HT1080 (cell line): ENCODE results near the gene PSMA2. TPM values are rescaled to one million over a fixed set of nuclear protein-coding genes. Genes with fewer than 3 reads are reported as not detected.
A peak's percentile ranks its signal among the peaks of the same experiment; 100 is the strongest.

Source experiments
- DNase-seq: peaks from one replicate; pipeline ENCODE4 v3.0.0-alpha.2; 2015; ENCODE audit warnings: low read depth
- total RNA-seq: library from RNA; depleted of rRNA; stranded (reverse); fragments of >200 nt; shearing (Covaris generic); gene quantifications from 2 replicates; pipeline ENCODE4 v1.2.3, GENCODE V29; 2014

The PSMA2 gene
- total RNA-seq, 1 experiment from 2014 or later, result 79.8 TPM

DNA sequence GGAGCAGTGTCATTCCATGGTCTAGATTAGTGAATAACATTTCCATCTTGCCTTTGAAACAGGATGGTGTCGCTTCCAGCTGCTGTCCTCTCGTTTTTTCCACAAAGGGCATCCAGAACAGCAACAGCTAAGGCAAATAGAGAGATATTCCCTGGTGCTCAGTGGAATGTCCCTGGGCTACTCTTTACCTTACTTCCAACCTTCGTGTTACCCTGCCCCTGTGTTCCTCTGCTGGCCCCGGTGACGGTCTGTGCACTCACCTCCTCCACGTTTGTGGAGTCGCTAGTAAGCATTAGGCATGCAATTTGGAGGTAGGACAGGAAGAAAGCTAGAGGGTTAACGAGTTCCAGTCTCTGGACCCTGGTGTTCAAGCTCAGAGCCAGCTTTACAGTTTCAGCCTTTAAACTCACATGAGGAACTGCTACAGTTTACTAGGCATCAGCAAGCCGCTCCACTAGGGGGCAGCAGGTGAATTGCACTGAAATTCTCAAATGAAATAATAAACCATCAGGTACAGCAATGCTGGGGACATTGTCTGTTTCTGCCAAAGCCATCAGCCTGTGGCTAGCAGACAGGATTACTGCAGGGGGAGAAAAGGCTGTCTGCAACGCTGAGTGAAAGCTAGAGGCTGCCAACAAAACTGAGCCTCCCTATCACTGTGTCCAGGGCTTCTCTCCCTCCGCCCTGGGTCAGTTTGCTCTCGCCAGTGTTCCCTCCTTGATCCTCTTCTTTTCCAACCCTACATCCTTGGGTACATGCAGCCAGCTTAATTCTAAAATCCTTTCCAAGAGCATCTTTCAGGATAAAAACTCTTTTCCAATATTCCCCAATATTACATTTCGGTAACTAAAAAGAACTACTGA lies 9.2 kb upstream of the PSMA2 start:
- DNase-seq, result peak; percentile 50

DNA sequence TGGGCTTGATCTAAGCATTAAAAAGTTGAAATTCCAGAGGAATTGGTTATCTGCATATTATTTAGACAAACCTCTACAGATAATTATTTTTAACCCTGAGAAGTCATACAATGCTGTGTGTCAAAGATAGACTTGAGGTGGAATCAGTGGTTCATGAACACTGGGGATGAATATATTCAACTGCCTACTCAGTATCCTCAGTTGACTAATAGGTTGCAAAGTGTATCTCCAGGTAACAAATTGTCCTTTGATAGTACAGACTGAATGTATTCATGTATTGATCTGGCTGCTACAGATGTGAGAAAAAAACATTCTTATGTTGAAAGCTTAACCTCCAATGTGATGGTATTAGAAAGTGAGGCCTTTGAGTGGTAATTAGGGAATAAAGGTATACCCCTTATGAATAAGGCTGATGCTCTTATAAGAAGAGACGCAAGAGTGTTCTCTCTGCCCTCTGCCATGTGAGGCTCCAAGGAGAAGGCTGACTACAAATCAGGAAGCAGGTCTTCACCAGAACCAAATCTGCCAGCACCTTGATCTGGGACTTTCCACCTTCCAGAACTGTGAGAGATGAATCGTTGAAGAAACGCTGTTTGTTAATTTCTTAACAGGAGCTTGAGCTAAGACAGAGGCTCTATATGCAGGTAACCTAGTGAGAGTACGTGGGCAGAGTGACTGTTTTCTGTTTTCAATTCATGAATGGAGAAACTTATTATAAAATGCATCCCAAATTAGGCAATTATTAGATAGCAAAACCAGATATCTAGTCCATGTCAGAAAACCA lies 7.7 kb upstream of the PSMA2 start:
- no peak for DNase-seq

DNA sequence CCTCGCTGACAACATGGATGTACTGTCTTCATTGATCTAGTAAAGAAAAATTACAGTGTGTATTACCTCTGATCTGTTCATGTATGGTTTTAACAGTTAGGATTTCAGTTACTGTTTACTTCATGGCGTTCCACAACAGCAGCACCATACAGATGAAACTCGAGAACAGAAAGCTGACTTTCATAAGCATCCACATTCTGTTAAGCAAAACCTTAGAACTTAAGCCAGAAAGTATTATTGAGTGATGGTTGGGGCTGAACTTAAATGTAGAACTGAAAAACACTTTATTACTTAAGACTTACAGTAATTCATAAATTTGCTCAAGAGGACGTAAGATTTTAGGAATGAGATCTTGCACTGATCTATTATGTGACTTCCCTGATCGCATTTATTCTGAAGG lies 3.9 kb upstream of the PSMA2 start:
- no peak for DNase-seq

DNA sequence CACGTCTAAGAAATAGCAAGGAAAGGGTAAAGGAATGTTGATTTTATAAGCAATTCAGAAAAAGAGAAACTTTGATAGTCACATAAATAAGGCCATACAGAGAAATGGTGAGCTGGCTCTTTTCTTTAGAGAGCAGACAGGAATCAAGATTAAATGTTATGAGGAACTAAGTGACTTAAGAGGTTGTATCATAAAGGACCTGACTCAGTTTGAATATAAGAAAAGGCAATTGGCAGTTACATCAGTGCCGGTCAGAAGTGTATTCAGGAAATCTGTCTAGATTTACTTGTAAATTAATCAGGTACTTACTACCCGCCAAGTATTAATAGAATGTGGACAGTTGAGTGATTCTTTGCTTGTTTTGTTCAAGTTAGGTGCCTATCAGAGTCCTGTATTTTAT lies 2.3 kb upstream of the PSMA2 start:
- no peak for DNase-seq

DNA sequence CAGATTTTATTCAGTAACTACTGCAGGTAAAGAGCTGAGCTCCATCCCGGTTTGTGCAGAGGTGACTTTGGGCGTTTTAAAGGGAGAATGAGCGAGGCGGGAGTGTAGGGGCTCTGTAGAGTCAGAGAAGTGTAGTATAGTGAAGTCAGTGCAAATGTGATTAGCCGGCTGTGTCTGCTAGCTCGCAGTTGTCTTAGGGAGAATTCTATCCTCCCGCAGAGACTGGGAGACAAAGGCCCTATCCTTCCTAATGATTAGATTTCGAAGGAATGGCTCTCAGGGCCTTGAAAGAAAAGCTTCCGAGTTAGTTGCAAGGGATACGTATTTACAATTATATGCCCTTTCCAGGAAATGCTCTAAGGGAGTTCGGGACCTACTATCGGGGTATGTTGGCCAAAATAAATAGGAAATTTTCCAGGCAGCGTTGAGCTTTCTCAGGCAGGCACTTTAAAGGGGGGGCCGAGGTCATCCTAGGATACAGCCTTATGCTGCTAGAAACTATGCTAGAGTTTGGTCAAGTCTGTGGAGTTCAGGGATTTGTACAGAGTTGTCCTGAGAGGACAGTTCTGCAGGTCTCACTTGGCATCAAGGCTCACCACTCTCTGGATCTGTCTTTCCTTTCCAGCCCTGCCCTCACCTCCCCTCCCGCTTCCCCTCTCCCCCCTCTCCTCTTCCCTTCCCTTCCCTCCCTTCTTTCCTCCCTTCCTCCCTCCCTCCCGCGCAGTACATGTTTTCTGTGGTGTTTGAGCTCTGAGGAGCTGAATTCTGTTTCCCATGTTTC lies 1.0 kb upstream of the PSMA2 start:
- no peak for DNase-seq

DNA sequence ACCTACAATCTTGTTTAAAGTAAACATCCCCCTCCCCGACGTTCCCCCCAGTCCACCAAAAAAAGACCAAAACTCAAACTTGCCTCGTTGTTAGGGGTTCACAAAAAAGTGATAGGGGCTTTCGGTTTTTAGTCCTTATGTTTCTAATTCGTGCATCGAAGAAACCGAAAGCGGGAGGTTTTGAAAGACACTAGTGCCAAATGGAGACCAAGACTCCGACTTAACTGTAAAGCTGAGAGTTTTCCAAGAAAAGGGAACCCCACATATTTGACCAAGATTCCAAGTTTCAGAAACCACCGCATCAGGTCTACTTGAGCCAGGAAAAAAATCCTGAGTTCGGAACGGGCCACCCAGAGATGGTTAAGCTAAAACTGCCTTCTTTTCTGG lies 534 bp downstream of the PSMA2 start:
- DNase-seq, result no peak

DNA sequence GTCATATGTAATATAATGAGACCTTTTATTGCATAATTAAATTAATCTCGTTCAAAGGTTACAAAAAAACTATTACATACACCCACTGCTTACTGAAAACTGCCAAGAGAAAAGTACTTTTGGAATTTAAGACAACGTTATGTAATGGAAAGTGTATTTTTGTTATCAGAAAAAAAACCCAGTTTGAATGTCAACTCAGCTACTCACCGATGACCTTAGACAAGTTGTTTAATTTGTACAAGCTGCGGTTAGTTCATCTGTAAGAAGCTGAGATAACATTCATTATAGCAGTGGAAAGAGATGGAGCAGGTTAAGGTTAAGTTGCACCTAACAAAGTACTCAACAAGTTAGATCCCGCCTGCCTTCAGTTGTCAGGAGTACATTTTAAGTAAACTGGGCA lies 1.1 kb downstream of the PSMA2 start:
- no peak for DNase-seq

DNA sequence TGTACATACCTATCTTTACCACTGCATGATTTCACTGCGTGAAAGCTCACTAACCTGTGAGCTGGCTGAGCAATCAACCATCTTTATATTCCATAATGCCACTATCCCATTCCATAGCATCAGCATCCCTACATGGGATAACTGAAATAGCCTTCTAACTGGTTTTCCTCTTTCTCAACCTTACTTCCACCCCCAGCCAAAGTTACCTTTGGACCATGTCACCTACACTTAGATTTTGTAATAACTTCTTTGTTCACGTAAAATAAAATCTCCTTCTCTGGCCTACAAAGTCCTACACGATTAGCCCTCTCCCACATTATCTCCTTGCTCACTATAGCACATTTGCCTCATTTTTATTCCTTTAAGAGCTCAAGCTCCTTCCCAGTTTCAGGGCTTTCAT lies 2.5 kb downstream of the PSMA2 start:
- no peak for DNase-seq

DNA sequence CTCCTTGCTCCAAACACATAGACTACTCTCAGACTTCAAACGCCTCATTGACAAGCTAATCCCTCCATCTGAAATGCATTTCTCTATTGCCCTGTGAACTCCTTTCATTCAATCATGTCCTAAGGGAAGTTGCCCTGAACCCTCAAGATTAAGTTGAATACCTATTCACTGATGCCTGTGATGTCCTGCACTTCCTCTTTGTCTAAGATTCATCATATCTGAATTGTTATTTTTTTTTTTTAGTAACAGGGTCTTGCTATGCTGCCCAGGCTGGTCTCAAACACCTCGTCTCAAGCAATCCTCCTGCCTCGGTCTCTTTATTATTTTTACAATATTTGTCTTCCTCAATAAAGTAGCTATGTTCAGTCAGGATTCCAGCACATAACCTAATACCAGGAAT lies 3.2 kb downstream of the PSMA2 start:
- DNase-seq, result no peak

DNA sequence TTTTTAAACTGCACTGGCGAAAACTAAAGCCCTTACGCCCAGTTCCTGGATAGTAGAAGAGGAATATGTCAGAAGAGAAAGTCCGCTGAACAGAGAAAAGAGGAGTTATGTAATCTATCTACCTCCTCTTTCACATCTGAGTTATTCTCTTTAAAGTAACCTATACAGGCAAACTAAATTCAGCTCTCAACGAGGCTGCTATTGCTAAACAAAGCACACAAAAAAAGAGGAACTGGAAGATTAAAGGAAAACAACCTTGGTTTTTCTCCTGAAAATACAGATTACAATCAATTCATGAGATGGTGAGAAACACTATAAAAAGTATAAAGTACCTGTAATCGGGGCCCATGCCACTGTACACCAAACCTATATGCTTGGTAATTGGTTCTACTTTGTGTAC lies 5.8 kb downstream of the PSMA2 start:
- DNase-seq, result no peak

DNA sequence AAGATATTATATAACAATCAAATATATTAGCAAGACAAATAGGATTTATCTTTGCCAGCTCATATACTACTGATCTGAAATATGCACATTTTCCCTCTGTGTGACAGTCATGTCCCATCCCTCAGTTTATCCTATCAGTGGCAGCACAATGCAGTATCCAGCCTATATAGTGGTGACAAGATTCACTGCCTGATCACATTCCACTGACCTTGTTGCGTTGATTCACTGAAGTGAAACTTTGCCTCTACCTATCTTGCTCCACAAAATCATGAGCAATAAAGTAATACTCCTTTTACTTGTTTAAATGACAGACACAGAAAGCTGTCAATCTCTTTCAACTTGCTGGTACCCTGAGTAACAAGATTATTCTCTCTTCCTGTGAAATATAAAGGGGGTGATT lies 6.3 kb downstream of the PSMA2 start:
- no peak for DNase-seq

DNA sequence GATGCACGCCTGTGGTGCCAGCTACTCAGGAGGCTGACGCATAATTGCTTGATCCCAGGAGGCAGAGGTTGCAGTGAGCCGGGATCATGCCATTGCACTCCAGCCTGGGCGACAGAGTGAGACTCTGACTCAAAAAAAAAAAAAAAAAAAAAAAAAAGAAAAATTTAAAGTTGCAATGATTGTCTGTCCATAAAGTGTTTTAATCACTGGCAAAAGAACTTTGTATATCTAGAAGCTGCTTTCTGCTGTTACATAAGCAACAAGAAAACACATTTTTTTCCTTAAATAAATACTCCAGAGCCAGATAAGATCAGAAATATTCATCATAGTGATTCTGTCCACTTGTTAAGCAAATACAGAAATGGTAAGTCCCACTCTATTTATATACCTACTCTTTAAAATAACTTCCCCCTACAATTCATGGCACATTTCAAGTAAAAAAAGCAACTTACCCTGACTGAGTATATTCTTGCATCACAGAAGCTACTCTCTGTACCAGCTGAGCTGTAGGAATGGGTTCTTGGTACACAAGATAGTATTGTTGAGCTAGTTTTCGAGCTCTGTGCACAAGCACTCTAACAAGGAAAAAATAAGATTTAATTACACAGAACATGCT lies 7.6 kb downstream of the PSMA2 start:
- no peak for DNase-seq

DNA sequence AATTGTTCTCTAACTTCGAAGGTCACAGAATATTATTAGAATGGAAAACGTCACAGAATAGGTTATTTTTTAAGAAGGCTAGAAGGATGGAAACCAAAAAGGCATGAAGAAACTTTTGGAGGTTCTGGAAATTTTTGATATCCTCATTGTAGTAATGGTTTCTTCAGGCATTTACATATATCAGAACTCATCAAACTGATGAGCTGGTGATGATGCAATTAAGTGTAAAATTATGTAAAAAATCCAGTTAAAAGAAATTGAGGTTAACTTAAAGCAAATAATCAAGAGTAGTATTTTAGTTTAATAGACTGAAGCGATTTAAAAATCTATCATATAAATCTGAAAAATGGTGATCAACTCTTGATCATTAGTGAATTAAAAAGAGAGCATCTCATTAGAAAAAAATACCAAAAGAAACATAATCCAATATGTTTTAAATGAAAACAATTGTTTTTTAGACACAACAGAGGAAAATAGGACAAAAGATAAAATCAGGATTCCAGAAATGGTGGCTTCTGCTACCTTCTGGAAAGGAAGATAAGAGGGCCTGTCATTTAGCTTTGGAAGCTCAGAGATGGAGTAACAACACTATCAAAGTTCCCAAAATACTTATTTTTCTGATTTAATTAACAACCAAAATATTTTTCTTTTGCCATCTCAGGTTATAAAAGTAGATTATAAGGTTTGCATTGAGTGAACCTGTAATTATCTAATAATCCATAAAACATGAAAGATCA lies 9.8 kb downstream of the PSMA2 start:
- DNase-seq, result no peak

DNA sequence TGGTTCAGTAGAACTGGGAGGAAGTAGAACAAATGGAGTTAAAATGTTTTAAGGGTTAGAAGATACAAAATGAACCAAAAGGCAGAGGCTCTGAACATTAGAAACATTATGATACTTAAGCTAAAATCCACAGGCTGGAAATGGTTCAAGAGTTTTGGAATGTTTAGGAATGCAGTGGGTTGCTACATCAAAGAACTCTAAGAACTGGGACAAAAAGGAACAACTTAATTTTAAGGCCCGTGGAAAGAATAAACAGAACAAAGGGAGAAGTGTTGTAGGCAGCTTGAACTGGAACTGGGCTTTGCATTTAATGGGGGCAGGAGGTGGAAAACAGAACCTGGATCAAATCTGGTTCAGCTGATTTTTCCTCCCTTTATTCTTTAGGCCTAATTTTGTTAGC lies 16.6 kb downstream of the PSMA2 start:
- DNase-seq, result no peak

DNA sequence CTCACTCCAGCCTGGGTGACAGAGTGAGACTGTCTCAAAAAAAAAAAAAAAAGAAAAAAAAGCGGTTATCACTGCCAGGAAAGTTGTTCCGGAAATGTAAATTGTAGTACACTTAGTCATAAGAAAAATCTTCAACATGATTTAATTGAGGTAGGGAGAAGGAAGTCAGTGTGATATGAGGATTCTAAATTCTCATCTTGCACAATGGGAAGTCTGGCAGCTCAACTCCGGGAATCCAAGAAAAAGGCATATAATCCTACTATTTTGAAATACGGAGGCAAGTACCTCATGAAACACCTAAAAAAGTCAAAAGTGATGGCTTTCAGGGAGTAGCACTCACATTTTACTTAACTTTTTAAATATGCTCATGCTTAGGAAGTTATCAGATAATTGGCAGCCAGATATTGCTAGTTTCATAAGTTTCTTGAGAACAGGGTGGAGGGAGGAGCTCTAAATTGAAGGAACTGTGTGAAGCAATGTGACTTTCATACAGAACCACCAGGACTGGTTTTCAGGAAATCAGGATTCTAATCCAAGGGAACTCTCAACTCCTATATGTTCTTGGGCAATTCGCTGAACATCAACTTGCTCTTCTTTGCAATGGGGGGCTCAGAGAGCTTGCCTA lies 17.4 kb downstream of the PSMA2 start:
- peak; percentile 66 for DNase-seq

DNA sequence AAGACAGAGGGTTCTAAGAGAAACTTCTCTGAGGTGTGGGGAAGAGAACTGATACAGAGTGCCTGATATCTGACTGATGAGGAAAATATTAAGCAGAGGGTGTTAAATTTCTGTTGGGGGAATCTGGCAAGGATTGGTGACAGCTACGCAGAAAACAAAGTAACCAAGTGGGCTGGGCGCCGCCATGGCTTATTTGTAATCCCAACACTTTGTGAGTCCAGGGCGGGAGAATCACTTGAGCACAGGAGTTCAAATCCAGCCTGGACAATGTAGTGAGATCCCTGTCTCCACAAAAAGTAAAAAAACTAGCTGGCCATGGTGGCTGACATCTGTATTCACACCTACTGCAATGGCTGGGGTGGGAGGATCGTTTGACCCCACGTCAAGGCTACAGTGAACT lies 18.0 kb downstream of the PSMA2 start:
- DNase-seq, result no peak

DNA sequence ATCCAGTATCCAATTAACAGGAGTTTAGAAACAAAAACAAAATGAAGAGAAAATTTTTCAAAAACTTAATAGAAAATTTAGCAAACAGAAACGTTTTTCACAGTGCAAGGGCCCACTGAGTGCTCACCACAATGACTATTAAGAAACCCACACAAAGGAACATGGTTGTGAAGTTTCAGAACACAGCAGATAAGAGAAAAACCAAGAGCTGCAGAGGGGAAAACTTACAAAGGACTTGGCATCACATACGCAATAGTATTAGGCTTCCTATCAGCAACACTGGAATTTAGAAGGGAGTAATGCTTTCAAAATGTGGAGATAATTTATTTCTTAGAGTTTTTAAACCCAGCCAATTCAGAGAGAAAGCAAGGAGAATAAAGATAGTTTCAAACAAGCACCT lies 18.4 kb downstream of the PSMA2 start:
- DNase-seq, result no peak

DNA sequence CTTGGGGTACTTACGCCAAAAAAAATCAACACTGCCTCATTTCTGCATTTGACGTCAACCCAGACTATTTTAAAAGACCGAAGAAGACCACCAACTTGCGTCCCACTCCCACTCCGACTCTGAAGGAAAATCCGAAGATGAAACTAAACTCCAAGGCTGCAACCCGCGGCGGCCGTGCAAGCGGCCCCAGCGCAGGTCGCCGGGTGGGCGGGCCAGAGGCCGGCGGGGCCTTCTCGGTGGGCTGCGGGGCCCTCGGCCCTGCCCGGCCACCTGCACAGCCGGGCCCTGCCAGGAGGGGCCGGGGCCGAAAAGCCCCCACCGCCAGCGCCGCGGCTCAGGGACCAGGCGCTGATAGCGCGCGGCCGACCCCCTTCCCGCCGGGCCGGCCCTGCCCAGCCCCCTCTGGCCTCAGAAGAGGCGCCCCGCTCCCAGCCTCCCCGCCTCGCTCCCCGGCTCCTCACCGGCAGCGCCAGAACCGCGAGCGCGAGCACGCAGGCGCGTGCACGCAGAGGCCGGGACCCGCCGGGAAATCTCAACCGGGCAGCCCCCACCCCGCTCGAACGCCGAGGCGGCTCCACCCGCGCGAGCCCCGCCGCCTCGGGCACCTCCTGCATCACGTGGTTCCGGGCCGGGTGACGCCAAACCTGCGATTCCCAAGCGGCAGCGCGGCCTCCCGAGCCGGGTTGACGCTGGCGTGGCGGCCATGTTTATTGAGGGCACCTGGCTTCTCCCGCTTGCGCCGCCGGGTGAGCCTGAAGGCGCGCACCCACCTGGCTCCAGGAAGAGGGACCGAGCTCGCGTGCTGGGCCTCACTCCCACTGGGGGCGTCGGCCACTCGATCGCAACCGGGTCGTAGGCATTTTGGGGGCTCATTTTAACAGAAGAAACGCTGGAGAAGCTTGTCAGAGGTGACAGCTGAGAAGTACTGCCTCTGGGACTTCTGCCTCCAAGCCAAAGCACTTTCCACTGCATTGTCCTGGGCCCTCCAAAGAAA lies 20.2 kb downstream of the PSMA2 start, which contains the start of gene C7orf25:
Gene C7orf25, minus strand, starts transcription at position 617 of the 994 bp plus-strand sequence. CDS start 1,170 bp downstream, outside the sequence.
- peak; percentile 94 for DNase-seq

DNA sequence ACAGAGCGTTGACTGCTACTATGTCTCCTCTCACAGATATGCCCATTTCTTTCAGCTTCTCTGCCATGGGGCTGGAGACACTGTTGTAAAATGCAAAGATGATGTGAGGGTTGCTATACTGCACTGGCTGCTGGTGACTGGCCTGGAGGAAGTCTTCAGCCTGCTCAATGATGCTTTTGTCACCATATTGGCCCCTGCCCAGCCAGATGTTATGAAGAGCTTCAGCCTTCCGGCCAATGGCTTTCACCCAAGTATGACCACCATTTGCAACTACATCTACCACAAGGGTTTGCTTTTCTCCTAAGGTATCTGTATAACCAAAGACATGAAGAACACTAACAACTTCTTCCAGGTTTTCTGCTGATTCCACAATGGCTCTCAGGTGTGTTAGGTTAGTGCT lies 21.7 kb downstream of the PSMA2 start:
- no peak for DNase-seq
